ENCODE results near the gene KRTAP5-5.
"Not testable (repeated sequence)": the region's sequence is repeated elsewhere in the genome, so short reads cannot be mapped to it uniquely, and the experiment has no call there.

Gene KRTAP5-5

GRCh38 chr11:1643146-1643690, 13.6 kb downstream of the KRTAP5-5 start:
- DNase-seq = no peak

GRCh38 chr11:1644601-1645356, 15.2 kb downstream of the KRTAP5-5 start:
- DNase-seq = no peak

DNA sequence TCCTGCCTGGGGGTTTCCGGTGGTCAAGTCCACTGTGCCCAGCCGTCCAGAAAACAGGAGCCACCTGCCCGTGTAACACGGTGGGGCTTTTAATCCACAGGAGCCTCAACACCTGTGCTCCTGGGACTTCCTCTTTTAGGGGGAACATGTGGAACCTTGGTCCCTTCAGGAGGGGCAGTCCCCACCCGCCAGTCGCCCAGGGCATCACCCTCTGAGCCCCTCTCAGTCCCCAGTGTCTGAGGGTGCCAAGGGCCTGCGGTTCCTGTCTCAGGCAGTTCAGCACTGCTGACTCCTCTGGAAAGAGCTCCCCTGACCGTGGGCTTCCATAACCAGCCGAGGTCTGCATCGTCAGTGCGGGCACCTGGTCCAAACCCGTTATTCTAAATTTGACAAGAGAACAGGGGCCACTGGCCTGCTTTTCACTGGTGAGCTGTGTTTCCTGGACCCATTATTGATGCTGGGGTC, 15.8 kb downstream of the KRTAP5-5 start:
- DNase-seq = no peak

DNA sequence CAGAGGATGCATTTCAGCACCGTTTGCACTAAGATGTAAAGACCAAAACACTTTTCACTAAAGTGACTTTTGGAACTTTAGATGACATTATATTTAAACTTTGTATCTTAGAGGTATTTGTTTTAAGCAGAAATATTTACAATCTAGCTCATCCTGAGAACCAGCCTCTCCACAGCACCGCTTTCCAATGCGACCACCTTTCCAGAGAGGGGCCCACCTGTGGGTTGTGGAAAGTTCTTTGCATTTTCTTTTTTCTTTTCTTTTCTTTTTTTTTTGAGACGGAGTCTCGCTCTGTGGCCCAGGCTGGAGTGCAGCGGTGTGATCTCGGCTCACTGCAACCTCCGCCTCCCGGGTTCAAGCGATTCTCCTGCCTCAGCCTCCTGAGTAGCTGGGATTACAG, 17.0 kb downstream of the KRTAP5-5 start:
- DNase-seq = not testable (repeated sequence)

GRCh38 chr11:1647901-1648652, 18.5 kb downstream of the KRTAP5-5 start:
- no peak for DNase-seq

DNA sequence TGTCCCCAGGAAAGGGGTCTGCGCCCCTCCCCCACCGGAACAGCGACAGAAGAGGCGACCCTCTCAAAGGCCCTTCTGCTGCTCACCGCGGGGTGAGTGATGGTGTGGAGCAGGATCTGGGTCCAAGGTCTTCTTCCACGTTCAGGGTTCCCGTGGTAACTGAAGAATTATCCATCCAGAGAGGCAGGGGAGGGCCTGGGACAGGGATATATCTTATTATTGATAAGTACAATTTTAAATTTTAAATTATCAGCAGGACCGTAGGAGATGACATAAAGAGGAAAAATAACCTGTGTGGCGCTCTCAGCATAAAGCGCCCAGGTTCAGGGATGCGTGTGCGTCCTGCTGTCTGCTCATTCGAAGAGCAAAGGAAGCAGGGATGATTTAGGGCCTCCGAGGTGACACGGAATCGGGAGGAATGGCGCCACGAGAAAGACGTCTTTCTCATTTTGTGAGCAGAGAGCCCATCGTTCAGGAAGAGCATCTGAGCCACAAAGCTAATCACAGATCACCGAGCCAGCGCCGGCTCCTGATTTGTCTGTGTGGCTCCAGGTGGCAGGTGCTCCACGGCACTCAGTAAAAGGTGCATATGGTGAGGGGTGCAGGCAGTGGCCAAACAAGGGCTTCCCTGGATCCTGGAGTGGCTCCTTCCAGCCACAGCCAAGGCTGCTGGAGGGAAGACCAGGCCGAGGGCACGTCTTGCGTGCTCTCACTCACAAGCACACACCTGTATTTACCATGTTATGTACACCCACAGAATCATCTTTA, 19.3 kb downstream of the KRTAP5-5 start:
- no peak for DNase-seq

DNA sequence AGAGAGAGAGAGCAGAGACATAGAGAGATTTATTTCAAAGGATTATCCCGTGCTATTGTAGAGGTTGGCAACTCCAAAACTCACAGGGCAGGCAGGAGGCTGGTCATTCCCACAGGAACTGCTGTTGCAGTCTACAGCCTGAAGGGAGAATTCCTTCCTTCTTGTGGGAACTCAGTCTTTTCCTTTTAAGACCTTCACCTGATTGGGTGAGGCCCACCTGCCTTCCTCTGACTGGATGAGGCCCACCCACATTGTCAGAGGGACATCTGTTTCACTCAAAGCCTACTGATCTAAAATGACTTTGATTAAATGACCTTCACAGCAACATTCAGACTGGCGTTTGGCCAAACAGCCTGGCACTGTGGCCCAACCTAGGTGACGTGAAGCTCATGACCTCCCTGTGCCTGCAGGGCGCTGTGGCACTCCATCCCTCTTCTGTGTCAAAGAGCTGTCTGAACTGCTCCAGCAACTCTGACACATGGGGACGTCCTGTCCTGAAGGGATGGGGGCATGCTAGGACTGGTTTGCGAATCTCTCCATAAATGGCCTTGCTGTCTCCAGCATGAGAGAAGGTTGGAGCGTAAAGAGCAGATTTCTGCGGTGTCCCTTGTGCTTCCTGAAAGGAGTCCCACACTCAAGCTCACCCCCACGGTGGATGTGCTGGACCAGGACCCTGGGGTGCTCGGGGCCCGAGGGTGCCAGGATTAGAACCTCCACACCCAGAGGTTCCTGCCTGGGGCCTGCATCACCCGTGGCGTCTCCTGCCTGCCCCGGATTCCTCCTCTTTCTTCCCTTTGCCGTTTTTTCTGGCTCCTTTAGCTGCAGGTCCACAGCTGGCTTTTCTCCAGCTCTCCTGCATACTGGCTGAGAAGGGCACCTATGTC, 20.7 kb downstream of the KRTAP5-5 start:
- no peak for DNase-seq

DNA sequence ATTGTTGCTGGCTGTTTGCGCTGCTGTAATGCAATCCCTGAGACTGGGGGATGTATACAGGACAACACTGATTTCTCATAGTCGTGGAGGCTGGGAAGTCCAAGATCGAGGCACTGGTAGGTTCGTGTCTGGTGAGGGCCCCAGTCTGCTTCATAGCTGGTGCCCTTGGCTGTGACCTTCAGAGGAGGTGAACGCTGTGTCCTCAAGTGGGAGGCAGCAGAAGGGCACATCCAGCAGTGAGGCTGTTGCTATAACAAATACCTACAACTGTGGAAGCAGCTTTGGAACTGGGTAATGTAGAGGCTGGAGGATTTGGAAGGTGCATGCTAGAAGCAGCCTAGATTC, 21.3 kb downstream of the KRTAP5-5 start:
- no peak for DNase-seq

DNA sequence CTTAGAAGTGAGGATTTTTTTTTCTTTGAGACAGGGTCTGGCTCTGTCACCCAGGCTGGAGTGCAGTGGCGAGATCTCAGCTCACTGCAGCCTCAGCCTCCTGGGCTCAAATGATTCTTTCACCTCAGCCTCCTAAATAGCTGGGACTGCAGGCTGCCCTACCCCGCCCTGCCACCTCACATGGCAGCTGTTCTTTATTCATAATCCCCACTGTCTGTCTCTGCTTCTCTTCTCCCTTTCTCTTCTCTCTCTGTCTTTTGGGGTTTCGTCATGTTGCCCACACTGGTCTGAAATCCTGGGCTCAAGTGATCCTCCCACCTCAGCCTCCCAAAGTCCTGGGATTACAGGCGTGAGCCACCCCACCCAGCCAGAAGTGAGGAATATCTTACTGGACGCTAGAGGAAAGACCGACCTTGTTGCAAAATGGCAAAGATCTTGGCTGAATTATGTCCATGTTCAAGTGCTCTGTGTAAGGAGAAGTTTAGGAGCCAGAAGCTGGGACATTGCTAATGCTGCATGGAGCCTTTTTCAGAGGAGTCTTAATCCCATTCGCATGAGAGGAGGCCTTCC, 21.9 kb downstream of the KRTAP5-5 start:
- no peak for DNase-seq

GRCh38 chr11:1652026-1652425, 22.5 kb downstream of the KRTAP5-5 start:
- DNase-seq = no peak

GRCh38 chr11:1652442-1652770, 22.8 kb downstream of the KRTAP5-5 start:
- DNase-seq = no peak

- peak; percentile 73 for DNase-seq
These were observed 23.4 kb downstream of the KRTAP5-5 start for GRCh38 chr11:1652771-1653540.

DNA sequence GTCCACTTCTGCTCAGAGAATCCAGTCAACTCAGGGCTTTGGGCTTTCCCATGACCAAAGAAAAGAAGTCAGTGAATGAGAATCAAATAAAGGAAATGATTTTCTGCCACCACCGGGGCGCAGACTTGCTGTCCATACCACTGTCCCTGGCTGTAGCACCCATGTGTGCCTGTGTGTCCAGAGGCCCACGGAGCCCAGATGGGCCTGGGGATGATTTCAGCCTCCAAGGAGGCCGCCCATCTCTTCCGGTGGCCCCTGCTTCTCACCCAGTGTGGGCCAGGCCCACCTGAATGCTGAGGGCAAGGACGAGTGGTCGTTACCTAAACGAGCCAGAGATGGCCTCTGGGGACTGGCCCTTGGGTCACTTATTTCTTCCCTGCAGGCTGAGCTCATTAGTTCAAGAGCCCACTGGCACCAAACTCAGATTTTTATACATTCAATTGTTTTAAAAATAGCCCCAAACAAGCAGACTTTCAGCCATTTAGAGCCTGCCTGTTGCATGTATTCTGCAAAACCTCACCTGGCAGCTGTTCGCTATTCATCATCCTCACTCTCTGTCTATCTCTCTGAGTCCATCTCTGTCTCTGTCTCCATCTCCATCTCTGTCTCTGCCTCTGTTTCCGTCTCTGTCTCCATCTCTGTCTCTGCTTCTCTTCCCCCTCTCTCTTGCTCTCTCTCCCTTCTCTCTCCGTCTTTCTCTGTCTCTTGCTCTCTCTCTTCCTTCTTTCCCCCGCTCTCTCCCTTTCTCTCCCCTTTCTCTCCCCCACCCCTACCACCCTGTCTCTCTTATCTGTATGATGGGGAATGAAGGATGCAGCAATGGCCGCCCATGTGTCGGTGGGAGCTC, 24.2 kb downstream of the KRTAP5-5 start:
- no peak for DNase-seq

DNA sequence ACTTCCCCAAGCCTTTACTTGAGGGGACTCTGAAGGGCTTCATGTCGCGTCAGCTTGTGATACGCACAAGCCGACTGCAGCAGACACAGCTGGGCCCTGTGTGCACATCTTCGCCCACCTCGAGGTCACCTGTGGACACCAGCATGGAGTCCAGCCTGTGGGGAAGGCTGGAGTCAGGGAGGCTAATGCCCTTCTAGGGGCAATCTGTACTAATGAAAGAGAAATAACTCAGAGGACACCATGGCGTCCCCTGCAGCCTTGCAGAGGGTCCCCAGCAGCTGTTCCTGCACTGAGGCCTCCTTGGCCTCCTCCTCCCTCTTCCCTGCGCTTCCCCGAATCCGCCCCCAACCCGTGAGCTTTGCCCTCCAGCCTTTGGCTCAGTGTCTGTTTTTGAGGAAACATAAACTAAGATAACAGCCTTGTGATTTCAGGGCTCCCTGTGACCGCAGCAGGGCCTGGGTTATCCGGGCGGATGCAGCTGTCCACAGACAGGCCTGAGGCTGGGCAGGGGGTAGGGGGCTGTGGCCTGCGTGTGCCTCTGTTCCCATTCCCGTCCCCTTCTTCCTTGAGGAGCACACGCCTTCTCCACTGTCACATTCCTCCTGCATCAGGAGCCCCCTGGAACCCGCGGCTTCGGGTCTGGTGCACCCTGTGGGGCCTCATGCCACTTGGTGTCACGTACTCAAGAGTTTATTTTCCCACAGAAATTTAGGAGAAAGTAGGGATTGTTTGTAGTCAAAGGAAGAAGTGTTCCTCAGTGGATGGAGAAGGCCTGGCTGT, 25.0 kb downstream of the KRTAP5-5 start:
- no peak for DNase-seq

GRCh38 chr11:1655168-1656060, 25.8 kb downstream of the KRTAP5-5 start:
- DNase-seq = no peak

- DNase-seq = no peak
These were observed 26.5 kb downstream of the KRTAP5-5 start for GRCh38 chr11:1656061-1656441.

DNA sequence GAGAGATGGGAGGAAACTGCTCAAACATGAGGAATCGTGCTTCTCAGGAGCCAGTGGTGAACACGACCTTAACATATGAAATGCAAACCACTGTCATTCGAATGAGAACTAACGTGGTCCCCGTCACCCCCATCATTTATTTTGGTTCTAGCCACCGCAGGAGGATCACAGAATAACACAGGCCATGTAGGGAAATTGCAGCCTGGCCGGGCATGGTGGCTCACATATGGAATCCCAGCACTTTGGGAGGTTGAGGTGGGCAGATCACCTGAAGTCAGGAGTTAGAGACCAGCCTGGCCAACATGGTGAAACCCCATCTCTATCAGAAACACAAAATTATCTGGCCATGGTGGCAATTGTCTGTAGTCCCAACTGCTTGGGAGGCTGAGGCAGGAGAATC, 27.1 kb downstream of the KRTAP5-5 start:
- DNase-seq = no peak

- DNase-seq = no peak
These were observed 29.9 kb downstream of the KRTAP5-5 start for GRCh38 chr11:1659506-1659905.

All from activated T-cell treated with anti-CD3 and anti-CD28 coated beads for 4 hours (primary cell).